PC-9 (cell line): ENCODE results near the gene HINT2. TPM values are rescaled to one million over a fixed set of nuclear protein-coding genes. Genes with fewer than 3 reads are reported as not detected.
A peak's percentile ranks its signal among the peaks of the same experiment; 100 is the strongest.

ENCODE experiments used
- BruUV-seq: library from RNA; stranded (reverse); fragments of 400-500 nt; replicated peaks from 2 replicates; lab custom pipeline; 2021; lab: Mats Ljungman, UMichigan
- CTCF ChIA-PET: fragments of 300-600 bp; sonication (Branson Sonifier 250); formaldehyde crosslinking; loops from one replicate; lab custom pipeline; 2022; ENCODE audit warnings: antibody characterized with exemption; lab: Charles Lee
- POLR2A ChIA-PET: fragments of 300-600 bp; sonication (Branson Sonifier 250); formaldehyde crosslinking; loops from one replicate; lab custom pipeline; 2022; ENCODE audit warnings: antibody characterized with exemption; ENCODE audit not compliant: unreplicated experiment; lab: Charles Lee
- DNase-seq, 2 experiments: peaks; one replicate each; pipeline versions ENCODE4 v3.0.0 to v3.0.0-alpha.2; 2015 to 2022; ENCODE audit warnings: mixed read lengths in 1 of 2
- H2AFZ ChIP-seq: fragments of 200-600 bp; sonication (generic); 2 replicates; pipeline ENCODE4 v1.8.1; 2017; ENCODE audit warnings: antibody characterized with exemption
- H3F3A ChIP-seq: fragments of 200-600 bp; sonication (generic); 2 replicates; pipeline ENCODE4 v1.8.1; 2017; ENCODE audit warnings: antibody characterized with exemption, mild to moderate bottlenecking, low read depth; ENCODE audit not compliant: insufficient read depth
- H3K27ac ChIP-seq: fragments of 200-600 bp; sonication (generic); 2 replicates; pipeline ENCODE4 v1.6.1; 2016; ENCODE audit warnings: mixed run types
- H3K27me3 ChIP-seq: fragments of 200-600 bp; sonication (generic); 2 replicates; pipeline ENCODE4 v1.6.1; 2016; ENCODE audit warnings: low read depth, mixed run types; ENCODE audit not compliant: insufficient read depth
- H3K36me3 ChIP-seq: fragments of 200-600 bp; sonication (generic); 2 replicates; pipeline ENCODE4 v1.6.1; 2016; ENCODE audit warnings: low read depth, mixed run types
- H3K4me1 ChIP-seq: fragments of 200-600 bp; sonication (generic); replicated peaks from 2 replicates; pipeline ENCODE4 v1.6.1; 2016; ENCODE audit warnings: mixed run types; ENCODE audit not compliant: insufficient read depth
- H3K4me2 ChIP-seq: fragments of 200-600 bp; sonication (generic); 2 replicates; pipeline ENCODE4 v1.6.1; 2017; ENCODE audit warnings: mixed run types
- H3K4me3 ChIP-seq: fragments of 200-600 bp; sonication (generic); 2 replicates; pipeline ENCODE4 v1.6.1; 2016; ENCODE audit warnings: mixed run types
- H3K79me2 ChIP-seq: fragments of 200-600 bp; sonication (generic); 2 replicates; pipeline ENCODE4 v1.6.1; 2017; ENCODE audit warnings: low read depth, mixed run types
- H3K9me2 ChIP-seq: fragments of 200-600 bp; sonication (generic); 2 replicates; pipeline ENCODE4 v1.8.1; 2017; ENCODE audit warnings: mild to moderate bottlenecking; ENCODE audit not compliant: insufficient read depth
- H3K9me3 ChIP-seq: fragments of 200-600 bp; sonication (generic); 2 replicates; pipeline ENCODE4 v1.8.1; 2016; ENCODE audit warnings: low read depth; ENCODE audit not compliant: insufficient read depth
- H4K20me1 ChIP-seq: fragments of 200-600 bp; sonication (generic); 2 replicates; pipeline ENCODE4 v1.8.1; 2017; ENCODE audit not compliant: insufficient read depth
- EZH2 ChIP-seq: fragments of 200-600 bp; sonication (generic); IDR thresholded peaks from 2 replicates; pipeline ENCODE4 v1.8.0; 2017; ENCODE audit warnings: antibody characterized with exemption, low read depth
- intact Hi-C: fragments of 100-400 bp; cut with micrococcal nuclease; formaldehyde crosslinking; loops from one replicate; pipeline ENCODE4 v1.10.0; 2022; ENCODE audit not compliant: unreplicated experiment
- total RNA-seq: library from RNA; stranded (reverse); gene quantifications from 2 replicates; pipeline ENCODE4 v1.2.3, GENCODE V29; 2021
- TF ChIP-seq, protein P1 (sequence below): fragments of 200-600 bp; sonication (generic); conservative IDR thresholded peaks from 2 replicates; pipeline ENCODE4 v1.6.1; 2017; ENCODE audit warnings: mixed run types, antibody characterized with exemption, mild to moderate bottlenecking, moderate library complexity

HINT2 gene
- total RNA-seq, 1 experiment from 2014 or later, result 53.1 TPM

DNA sequence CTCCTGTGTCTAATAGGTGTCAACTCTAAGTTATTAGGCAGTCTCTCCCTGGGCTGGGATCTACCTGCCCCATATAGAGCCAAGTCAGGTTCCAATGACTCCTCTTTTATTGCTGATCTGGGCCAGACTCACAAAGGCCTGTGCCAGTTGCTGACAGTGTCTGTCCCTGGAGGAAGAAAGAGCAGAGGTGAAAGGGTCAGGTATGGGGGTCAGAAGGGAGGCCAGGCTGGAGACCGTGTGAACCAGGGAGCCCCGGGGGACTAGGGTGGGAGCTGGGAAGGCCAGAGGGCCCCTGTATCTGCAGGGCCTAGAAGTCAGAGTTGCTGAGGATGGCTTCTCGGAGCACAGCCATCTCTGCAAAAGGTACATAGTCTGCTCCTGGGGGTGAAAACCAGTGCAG, 3.5 kb upstream of the HINT2 start:
- ChIA-PET CTCF (no interaction called here), POLR2A (interaction anchor here (0.6 kb wide), 1 partner anchor 135 kb away, joined by 3 read pairs; no protein-coding TSS in a partner anchor)
- H3K4me3 ChIP-seq, result no peak overlapping the region
- no peaks in the 10 kb centered on the region for H3K9me3 ChIP-seq
- no peak for DNase-seq
- H3K27ac ChIP-seq, result no peak overlapping the region
- H3K4me1 ChIP-seq, result peaks cover 8% of the 10 kb centered on the region
- no peak overlapping the region for H2AFZ ChIP-seq
- H3K27me3 ChIP-seq, result no peaks in the 10 kb centered on the region
- no TSS peak for BruUV-seq
- H3F3A ChIP-seq, result peaks cover 13% of the 10 kb centered on the region; the same call in 1 of the 2 replicates
- no peaks in the 10 kb centered on the region for H4K20me1 ChIP-seq
- H3K36me3 ChIP-seq, result no peaks in the 10 kb centered on the region
- no peak overlapping the region for H3K4me2 ChIP-seq
- no peaks in the 10 kb centered on the region for H3K79me2 ChIP-seq
- H3K9me2 ChIP-seq, result no peaks in the 10 kb centered on the region
- TF ChIP-seq EZH2, result no peak
- TF ChIP-seq, protein P1, sequence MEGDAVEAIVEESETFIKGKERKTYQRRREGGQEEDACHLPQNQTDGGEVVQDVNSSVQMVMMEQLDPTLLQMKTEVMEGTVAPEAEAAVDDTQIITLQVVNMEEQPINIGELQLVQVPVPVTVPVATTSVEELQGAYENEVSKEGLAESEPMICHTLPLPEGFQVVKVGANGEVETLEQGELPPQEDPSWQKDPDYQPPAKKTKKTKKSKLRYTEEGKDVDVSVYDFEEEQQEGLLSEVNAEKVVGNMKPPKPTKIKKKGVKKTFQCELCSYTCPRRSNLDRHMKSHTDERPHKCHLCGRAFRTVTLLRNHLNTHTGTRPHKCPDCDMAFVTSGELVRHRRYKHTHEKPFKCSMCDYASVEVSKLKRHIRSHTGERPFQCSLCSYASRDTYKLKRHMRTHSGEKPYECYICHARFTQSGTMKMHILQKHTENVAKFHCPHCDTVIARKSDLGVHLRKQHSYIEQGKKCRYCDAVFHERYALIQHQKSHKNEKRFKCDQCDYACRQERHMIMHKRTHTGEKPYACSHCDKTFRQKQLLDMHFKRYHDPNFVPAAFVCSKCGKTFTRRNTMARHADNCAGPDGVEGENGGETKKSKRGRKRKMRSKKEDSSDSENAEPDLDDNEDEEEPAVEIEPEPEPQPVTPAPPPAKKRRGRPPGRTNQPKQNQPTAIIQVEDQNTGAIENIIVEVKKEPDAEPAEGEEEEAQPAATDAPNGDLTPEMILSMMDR, result no peak
- intact Hi-C loops, result no loop called here

DNA sequence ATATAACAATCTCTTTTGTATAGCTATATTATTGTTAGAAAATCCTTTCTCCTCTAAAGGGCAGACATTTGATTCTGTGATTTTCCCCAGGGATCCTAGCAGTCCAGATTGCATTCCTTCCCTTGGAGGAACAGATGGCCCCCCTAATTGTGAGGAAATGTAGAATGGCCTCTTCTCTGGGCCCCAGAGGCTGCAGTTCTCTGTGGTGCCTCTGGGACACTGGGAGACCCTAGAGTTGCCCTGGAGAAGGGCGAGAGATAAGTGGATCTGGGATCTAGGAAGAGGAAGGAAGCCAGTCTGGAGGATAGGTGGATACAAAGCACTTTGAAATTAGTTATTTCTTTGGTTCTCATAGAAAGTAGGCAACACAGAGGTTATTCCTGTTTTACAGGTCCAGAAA, 1.9 kb upstream of the HINT2 start:
- Histone ChIP-seq H3K79me2 (no peaks in the 10 kb centered on the region), H3K4me1 (peaks cover 8% of the 10 kb centered on the region), H3K27ac (no peak overlapping the region), H3K9me2 (no peaks in the 10 kb centered on the region), H3K4me3 (no peak overlapping the region), H3K36me3 (no peaks in the 10 kb centered on the region), H3K9me3 (no peaks in the 10 kb centered on the region), H3K4me2 (no peak overlapping the region; the same call in 1 of the 2 replicates), H3K27me3 (no peaks in the 10 kb centered on the region), H4K20me1 (no peaks in the 10 kb centered on the region), H3F3A (peaks cover 13% of the 10 kb centered on the region; the same call in 1 of the 2 replicates), H2AFZ (no peak overlapping the region)
- no TSS peak for BruUV-seq
- intact Hi-C loops, result no loop called here
- ChIA-PET CTCF (no interaction called here), POLR2A (no interaction called here)
- no peak for DNase-seq
- no peak for TF ChIP-seq EZH2
- TF ChIP-seq, protein P1, result no peak

DNA sequence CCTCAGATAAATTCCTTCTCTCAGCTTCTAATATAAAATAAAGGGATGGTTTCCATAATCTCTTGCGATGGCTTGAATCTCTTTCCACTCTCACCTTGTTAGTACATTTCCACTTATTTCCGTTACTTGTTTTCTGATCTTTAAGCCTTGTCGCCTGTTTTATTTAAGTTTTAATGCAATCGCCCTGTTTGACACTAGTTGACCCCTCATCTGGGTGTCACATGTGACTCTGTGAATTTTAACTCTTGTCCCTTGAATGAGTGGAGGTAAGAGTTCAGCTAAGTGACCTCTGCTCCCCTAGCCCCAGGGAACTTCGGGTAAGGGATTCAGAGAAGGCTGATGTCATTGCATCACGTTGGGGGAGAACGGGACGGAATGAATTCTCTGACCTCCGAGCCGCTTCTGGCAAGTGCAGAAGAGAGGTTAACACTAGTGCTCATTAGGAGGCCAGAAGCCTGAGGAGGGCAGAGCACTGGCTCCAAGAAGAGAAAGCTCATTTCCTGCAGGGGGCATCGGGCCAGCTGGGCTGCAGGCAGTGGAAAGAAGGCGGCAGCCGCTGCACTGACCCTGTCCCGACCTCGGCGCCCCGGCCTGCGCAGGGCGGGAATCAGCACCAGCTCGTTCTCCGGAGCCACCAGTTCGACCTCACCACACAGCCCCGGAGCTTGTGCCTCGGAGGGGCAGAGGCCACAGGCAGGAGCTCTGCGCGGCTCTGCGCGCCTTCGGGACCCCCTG, 569 bp downstream of the HINT2 start:
- DNase-seq, result peak; percentile 48
- intact Hi-C loops, result no loop called here
- H3K36me3 ChIP-seq, result no peaks in the 10 kb centered on the region

More for the DNA sequence above, 569 bp downstream of the HINT2 start:
- Histone ChIP-seq H3K27ac (peak overlapping the region; percentile 79), H3K4me3 (peak overlapping the region; percentile 66), H4K20me1 (no peaks in the 10 kb centered on the region), H3K4me2 (peak overlapping the region; percentile 87), H2AFZ (peak overlapping the region; percentile 76), H3K79me2 (no peaks in the 10 kb centered on the region), H3F3A (peaks cover 13% of the 10 kb centered on the region; the same call in 1 of the 2 replicates), H3K9me3 (no peaks in the 10 kb centered on the region), H3K27me3 (no peaks in the 10 kb centered on the region), H3K4me1 (peaks cover 8% of the 10 kb centered on the region), H3K9me2 (no peaks in the 10 kb centered on the region)
- ChIA-PET POLR2A (interaction anchor here (0.6 to 0.7 kb wide), 3 partner anchors 99 to 298 kb away, joined by 3 read pairs; no protein-coding TSS in a partner anchor), CTCF (interaction anchor here (0.6 to 1.5 kb wide), 2 partner anchors 78 to 211 kb away, joined by 4 read pairs; no protein-coding TSS in a partner anchor)
- BruUV-seq, result no TSS peak
- no peak for TF ChIP-seq EZH2
- TF ChIP-seq, protein P1, result peak; percentile 38; the same call in 1 of the 2 replicates
